Glutamatergic neuron (in vitro differentiated cells): ENCODE data around the gene ARHGAP24. TPM values are rescaled to one million over a fixed set of nuclear protein-coding genes. Genes with fewer than 3 reads are reported as not detected.

ENCODE experiments used
- DNase-seq: peaks from one replicate; pipeline ENCODE4 v3.0.0; 2022
- H3K27ac Mint-ChIP-seq: one replicate; pipeline ENCODE4 v1.8.0; 2020; ENCODE audit warnings: mild to moderate bottlenecking, mixed read lengths, inconsistent platforms; ENCODE audit not compliant: unreplicated experiment
- H3K27me3 Mint-ChIP-seq: one replicate; pipeline ENCODE4 v1.8.0; 2020; ENCODE audit warnings: mild to moderate bottlenecking, moderate library complexity, mixed read lengths, inconsistent platforms; ENCODE audit not compliant: unreplicated experiment
- H3K36me3 Mint-ChIP-seq: one replicate; pipeline ENCODE4 v1.8.0; 2020; ENCODE audit warnings: mild to moderate bottlenecking, mixed read lengths, inconsistent platforms; ENCODE audit not compliant: unreplicated experiment
- H3K4me1 Mint-ChIP-seq: one replicate; pipeline ENCODE4 v1.8.0; 2020; ENCODE audit warnings: mild to moderate bottlenecking, low read depth, mixed read lengths, inconsistent platforms; ENCODE audit not compliant: unreplicated experiment
- H3K4me3 Mint-ChIP-seq: one replicate; pipeline ENCODE4 v1.8.0; 2020; ENCODE audit warnings: mild to moderate bottlenecking, mixed read lengths, inconsistent platforms; ENCODE audit not compliant: unreplicated experiment
- H3K9me3 Mint-ChIP-seq: one replicate; pipeline ENCODE4 v1.8.0; 2020; ENCODE audit warnings: mild to moderate bottlenecking, moderate library complexity, mixed read lengths, inconsistent platforms; ENCODE audit not compliant: unreplicated experiment
- total RNA-seq: library from RNA; stranded (reverse); fragmentation: NEBNext Ultra II Directional; extraction: Animal tissue kit (Norgen Biotek cat#: 25700); gene quantifications from one replicate; pipeline ENCODE4 v1.2.1, GENCODE V29; 2021; ENCODE audit not compliant: unreplicated experiment
- TF ChIP-seq, protein P1 (sequence below): fragments of 200-600 bp; sonication (generic); IDR thresholded peaks from one replicate; pipeline ENCODE4 v1.5.0; 2021; ENCODE audit not compliant: partially characterized antibody, unreplicated experiment

The ARHGAP24 gene
- total RNA-seq, 1 donor from 2014 or later, result 1.6 TPM

DNA sequence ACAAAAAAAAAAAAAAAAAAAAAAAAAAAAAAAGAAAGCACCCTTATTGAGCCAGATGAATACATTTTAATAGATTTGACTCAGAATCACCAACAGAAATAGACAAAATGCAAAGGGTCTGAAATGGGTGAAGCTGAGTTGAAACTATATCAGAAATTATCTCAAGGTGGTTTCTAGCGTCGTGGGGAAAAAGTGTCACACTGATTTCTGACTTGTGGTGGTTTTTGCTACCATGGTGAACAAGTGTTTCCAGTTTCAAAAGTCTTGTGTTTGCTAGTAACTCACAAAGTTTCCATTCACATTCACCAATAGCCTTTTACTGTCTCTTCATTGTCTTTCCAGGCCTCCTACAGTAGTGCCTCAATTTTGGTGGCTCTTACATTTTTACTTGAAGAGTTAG, 135.5 kb downstream of the ARHGAP24 start:
- H3K27ac Mint-ChIP-seq, result no peak overlapping the region
- no peaks in the 10 kb centered on the region for H3K36me3 Mint-ChIP-seq
- no peaks in the 10 kb centered on the region for H3K9me3 Mint-ChIP-seq
- H3K4me3 Mint-ChIP-seq, result no peak overlapping the region
- TF ChIP-seq, protein P1, sequence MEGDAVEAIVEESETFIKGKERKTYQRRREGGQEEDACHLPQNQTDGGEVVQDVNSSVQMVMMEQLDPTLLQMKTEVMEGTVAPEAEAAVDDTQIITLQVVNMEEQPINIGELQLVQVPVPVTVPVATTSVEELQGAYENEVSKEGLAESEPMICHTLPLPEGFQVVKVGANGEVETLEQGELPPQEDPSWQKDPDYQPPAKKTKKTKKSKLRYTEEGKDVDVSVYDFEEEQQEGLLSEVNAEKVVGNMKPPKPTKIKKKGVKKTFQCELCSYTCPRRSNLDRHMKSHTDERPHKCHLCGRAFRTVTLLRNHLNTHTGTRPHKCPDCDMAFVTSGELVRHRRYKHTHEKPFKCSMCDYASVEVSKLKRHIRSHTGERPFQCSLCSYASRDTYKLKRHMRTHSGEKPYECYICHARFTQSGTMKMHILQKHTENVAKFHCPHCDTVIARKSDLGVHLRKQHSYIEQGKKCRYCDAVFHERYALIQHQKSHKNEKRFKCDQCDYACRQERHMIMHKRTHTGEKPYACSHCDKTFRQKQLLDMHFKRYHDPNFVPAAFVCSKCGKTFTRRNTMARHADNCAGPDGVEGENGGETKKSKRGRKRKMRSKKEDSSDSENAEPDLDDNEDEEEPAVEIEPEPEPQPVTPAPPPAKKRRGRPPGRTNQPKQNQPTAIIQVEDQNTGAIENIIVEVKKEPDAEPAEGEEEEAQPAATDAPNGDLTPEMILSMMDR, result no peak
- no peak for DNase-seq
- H3K4me1 Mint-ChIP-seq, result no peaks in the 10 kb centered on the region
- H3K27me3 Mint-ChIP-seq, result peaks cover 2% of the 10 kb centered on the region

DNA sequence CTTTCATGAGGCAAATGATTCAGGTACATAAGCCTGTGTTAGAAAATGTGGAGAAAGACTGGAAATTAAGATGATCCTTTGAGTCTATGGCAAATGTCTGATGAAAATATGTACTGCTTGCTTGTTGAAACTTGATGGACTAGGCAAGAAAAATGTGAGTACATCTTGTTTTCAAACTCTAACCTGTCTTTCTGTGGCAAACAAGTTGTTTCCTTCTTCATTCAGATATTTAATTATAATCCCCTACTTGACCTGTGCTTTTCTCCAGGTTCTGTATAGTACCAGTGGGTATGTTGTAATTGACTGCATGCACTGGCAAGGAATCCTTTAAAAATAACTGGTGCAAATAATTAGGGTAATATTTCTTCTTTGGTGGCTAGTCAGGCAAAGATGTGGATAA, 136.7 kb downstream of the ARHGAP24 start:
- Mint-ChIP-seq H3K27me3 (peaks cover 2% of the 10 kb centered on the region), H3K36me3 (no peaks in the 10 kb centered on the region), H3K27ac (no peak overlapping the region), H3K4me3 (no peak overlapping the region), H3K9me3 (no peaks in the 10 kb centered on the region), H3K4me1 (no peaks in the 10 kb centered on the region)
- TF ChIP-seq, protein P1, result no peak
- DNase-seq, result no peak

DNA sequence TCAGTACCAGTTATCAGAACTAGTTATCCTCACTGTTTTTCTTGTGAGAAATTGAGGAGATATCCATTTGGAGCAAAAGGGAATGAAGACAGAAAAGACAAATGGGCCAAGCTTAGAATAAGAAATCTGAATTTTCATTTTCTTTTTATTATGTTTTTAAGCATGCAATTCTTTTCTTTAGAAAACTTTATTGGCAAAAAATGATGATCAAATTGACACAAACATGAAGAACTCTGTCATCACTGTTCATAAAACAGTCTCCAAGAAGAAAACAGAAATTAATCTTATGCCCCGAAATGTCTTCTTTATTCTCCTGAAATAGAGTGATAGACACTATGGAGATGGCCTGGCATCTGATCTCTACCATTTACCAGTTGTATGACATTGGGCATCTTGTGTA, 139.0 kb downstream of the ARHGAP24 start:
- TF ChIP-seq, protein P1, result no peak
- Mint-ChIP-seq H3K27me3 (no peaks in the 10 kb centered on the region), H3K27ac (no peak overlapping the region), H3K36me3 (no peaks in the 10 kb centered on the region), H3K9me3 (no peaks in the 10 kb centered on the region), H3K4me3 (no peak overlapping the region), H3K4me1 (no peaks in the 10 kb centered on the region)
- DNase-seq, result no peak

DNA sequence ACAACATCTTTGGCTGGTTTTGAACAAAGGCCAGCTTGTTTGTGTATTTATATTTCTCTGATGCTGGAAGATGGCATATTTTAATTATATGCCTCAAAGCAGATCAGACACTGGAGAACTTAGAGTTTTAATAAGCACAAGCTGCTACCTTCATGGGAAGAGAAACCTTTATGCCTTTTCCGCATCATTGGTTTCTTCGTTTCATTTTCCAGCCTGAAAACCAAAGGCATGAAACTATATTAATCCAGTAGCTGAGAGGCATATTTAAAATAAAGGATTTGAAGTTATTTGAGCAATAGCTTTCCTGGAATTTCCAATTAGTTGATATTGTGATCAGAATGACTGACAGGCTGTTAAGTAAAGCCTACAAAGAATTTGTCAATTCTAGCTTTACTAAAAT, 141.0 kb downstream of the ARHGAP24 start:
- Mint-ChIP-seq H3K4me3 (no peak overlapping the region), H3K9me3 (no peaks in the 10 kb centered on the region), H3K27ac (no peak overlapping the region), H3K4me1 (no peaks in the 10 kb centered on the region), H3K27me3 (no peaks in the 10 kb centered on the region), H3K36me3 (no peaks in the 10 kb centered on the region)
- TF ChIP-seq, protein P1, result no peak
- no peak for DNase-seq

DNA sequence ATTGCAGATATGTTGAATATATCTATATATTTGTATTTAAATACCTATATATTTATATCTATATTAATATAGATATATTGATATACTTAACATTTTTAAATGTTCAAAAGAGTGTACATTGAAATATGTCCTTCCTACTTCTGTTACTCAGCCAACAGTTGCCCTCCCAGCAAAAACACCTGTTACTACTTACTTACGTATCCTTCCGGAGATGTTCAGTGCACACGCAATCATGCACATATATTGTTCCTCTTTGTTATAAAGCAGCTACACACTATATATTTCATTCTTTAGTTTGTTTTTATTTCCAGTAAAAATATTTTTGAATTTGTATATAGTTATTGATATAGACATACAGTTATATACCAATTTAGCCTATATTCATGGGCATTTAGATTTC, 142.3 kb downstream of the ARHGAP24 start:
- DNase-seq, result no peak
- Mint-ChIP-seq H3K9me3 (no peaks in the 10 kb centered on the region), H3K27me3 (no peaks in the 10 kb centered on the region), H3K4me3 (no peak overlapping the region), H3K4me1 (no peaks in the 10 kb centered on the region), H3K27ac (no peak overlapping the region), H3K36me3 (no peaks in the 10 kb centered on the region)
- TF ChIP-seq, protein P1, result no peak
